T-helper 1 cell treated with Interleukin-12 subunit alpha and Interleukin-12 subunit beta and Interleukin-4 antibody, amounts not matched to agents 30 ng/mL and 1 ng/mL, for 36 hours (primary cell): ENCODE data around the gene OVOL3. TPM values are rescaled to one million over a fixed set of nuclear protein-coding genes. Genes with fewer than 3 reads are reported as not detected.
"Not testable (repeated sequence)": the region's sequence is repeated elsewhere in the genome, so short reads cannot be mapped to it uniquely, and the experiment has no call there.

ENCODE experiments used
- intact Hi-C: fragments of 100-400 bp; cut with micrococcal nuclease; formaldehyde crosslinking; loops from one replicate; pipeline ENCODE4 v1.15.1; 2024
- total RNA-seq: library from RNA; stranded (reverse); gene quantifications from 2 replicates; pipeline ENCODE4 v1.2.3, GENCODE V29; 2022

OVOL3 gene
- total RNA-seq: not detected in 2 replicates

DNA sequence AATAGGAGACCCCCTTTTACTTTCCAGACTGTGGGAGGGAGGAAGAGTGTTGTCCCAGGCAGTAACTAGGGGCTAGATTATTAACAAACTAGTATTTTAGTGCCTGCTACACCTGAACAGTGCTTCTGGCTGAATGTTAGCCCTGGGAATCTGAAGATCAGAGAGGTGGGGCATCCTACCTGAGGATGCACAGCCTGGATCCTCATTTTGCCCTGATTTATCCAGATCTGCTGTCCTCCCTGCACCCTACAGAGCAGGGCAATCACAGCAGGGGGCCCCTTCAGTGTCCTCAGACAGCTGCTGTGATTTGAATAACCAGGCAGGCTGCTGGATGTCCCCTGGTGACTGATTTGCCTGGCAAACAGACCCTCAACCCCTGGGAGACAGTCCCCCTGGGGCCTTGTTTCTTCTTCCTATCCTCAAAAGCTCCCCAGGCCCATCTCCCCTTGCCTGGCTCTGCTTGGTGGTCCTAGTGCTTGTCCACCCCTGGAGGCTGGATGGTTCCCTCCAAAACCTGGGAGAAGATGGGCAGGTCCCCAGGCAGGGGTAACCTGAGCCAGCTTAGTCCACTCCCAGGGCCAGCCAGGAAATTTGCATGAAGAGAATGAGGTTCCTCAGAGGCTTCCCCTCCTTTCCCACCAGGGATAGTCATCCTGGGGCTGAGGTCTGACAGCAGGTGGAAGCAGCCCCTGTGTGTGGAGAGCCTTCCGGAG lies at the start of gene OVOL3:
Gene OVOL3 (plus strand): TSS at position 657 of the 713 bp plus-strand sequence. CDS start 60 bp downstream, outside the sequence.
- intact Hi-C loops: loop anchor here (10.0 kb wide), 1 partner anchor 494 kb away; the partner anchor contains the start of gene ZNF382

DNA sequence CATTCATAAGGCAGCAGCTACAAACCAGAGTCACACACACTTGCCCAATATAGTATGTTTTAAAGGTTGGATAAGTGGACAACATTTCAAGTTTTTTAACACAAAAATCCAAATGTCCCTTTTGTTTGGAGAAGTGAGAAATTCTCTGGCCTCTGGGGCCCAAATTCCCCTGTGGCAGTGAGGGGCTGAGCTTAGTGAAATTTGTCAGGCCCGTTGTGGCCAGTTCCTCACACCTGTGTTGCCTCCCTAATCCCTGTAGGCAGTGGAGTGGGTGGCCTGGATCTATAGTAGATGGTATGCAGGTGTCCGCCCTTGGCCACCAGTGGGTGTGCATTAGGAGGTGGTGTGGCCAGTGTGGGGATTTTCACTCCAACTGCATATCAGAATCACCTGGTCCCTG lies 49.6 kb upstream of the OVOL3 start:
- intact Hi-C loops: no loop called here

DNA sequence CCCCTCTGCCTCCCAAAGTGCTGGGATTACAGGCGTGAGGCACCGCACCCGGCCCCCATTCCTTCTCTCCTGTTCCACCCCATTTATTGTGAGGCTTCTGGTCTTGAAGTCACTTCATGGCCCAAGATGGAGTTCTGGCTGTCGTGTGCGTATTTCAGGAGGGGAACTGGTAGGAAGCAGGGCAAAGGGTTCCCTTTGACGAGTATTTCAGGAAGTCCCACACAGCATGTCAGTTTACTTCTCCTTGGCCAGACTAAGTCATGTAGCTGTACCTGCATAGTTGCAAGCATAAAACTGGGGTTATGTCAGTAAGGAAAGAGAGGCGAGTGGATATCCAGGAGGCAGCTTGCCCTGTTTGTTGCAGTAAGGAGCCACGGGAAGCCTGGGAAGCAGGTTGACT lies 46.1 kb upstream of the OVOL3 start:
- intact Hi-C loops: no loop called here

DNA sequence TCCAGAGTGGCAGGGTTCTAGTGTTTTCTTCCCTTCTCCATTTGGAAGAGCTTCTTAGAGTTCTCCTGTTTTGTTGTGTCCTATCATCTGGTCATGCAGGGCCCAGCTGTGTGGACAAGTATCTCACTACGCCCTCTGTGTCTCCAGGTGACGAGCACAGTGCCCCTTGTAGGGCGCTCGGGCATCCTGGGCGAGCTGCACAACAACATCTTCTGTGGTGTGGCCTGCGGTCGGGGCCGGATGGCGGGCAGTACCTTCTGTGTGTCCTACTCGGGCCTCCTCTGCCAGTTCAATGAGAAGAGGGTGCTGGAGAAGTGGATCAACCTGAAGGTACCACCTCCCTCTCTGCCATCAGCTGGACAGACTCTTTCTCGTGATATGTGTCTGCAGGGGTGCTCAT lies 43.3 kb upstream of the OVOL3 start:
- intact Hi-C loops: no loop called here

DNA sequence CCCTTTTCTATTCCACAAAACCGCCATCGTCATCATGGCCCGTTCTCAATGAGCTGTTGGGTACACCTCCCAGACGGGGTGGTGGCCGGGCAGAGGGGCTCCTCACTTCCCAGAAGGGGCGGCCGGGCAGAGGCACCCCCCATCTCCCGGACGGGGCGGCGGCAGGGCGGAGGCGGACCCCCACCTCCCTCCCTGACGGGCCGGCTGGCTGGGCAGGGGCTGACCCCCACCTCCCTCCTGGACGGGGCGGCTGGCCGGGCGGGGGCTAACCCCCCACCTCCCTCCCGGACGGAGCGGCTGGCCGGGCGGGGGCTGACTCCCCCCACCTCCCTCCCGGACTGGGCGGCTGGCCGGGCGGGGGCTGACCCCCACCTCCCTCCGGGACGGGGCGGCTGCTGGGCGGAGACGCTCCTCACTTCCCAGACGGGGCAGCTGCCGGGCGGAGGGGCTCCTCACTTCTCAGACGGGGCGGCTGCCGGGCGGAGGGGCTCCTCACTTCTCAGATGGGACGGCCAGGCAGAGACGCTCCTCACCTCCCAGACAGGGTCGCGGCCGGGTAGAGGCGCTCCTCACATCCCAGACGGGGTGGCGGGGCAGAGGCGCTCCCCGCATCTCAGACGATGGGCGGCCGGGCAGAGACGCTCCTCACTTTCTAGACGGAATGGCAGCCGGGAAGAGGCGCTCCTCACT lies 42.0 kb upstream of the OVOL3 start:
- intact Hi-C loops: not testable (repeated sequence)

DNA sequence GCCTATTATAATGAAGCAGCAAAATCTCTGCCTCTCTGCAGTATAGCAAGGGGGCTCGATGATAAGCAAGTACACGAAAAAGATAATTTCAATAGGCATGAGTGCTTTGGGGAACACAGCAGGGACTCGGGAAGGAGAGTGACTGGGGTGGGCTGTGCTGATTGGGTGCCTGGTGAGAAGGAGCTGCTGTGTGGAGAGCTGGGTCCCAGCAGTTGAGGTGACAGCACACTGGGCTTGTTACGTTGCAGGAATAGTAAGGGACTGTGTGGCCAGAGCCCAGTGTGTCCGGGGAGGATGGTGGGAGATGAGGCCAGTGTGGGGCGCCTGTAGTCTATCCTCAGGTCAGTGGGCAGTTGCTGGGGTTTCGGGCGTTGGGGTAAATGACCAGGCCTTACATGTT lies 38.9 kb upstream of the OVOL3 start:
- intact Hi-C loops: no loop called here

DNA sequence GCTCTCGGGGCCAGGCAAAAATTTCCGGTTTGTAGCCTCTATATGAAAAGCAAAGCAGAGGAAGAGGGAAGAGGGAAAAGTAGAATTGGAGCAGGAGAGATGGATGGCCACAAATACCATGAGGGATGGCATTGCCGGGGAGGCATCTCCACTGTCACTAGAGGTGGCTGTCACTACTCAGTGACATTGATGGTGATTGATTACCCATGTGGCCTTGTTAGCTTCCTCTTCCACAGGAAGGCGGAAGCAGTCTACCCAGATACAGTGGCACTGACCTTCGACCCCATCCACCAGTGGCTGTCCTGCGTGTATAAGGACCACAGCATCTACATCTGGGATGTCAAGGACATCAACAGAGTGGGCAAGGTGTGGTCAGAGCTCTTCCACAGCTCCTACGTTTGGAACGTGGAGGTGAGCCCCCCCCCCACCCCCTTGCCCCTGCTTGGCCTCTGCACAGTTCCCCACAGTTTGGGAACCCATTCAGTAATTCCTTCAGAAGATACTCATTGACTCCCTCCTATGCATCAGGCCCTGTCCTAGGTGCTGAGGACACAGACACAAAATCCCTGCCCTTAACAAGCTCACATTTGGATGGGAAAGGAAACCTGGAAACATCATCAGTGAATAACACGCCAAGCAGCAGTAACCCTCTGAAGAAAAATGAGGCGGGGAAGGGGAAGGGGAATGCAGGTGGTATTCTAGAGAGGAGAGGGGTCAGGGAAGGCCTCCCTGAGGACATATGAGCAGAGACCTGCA lies 37.6 kb upstream of the OVOL3 start:
- intact Hi-C loops: no loop called here

DNA sequence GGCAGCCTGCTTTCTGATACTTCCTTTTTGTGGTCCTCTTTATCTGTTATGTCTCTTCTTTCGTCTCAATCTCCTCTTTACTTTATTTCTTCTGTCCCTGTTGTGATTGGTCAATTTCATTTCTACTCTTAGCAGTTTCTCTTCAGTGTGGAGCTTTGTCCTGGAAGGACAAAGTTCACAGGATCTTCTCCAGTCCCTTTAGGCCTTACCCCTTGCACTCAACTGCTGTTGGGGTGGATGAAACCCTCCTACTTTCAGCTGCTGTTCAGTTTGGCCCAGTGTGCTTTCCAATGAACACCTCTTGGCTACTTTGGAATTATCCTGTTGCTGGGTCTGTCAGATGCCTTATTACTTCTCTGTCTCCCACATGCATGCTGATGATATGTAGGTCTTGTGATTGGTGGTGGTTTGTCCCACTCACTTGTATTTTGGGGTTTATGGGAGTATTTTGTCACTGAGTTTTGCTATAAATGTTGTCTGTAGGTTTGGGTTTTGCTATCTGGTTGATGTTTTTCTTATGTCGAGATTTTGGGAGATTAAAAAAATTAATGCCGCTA lies 31.5 kb upstream of the OVOL3 start:
- intact Hi-C loops: no loop called here

DNA sequence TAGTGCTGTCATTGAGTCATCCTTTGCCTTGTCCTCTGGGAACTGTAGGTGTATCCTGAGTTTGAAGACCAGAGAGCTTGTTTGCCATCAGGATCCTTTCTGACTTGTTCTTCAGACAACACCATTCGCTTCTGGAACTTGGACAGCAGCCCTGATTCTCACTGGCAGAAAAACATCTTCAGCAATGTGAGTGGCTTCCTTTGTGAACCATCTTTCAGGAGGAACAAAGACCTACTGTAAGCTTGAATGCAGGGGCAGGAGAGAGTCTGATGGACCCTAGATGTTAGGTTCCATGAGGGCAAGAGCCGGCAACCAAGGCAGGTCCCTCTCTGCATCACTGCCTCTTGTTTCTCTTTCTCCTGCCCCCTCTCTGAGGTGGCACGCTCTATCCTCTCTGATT lies 29.6 kb upstream of the OVOL3 start:
- intact Hi-C loops: no loop called here

DNA sequence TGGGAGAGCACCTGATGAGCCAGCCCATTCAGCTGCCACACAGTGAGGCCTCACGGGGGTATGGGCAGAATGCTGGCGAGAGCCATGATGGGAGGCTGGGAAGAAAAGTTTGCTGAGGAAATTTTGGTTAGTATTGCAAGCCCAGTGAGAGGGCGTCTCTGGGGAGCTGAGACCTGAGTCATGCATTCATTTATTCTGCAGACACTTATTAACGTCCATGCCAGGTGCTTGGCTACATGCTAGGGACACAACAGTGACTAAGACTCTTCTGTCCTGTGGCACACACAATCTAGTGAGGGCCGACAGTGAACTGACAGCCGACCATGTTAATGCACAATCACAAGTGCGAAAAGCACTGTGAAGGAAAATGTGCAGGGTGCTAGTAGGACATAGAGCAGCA lies 29.0 kb upstream of the OVOL3 start:
- intact Hi-C loops: no loop called here

DNA sequence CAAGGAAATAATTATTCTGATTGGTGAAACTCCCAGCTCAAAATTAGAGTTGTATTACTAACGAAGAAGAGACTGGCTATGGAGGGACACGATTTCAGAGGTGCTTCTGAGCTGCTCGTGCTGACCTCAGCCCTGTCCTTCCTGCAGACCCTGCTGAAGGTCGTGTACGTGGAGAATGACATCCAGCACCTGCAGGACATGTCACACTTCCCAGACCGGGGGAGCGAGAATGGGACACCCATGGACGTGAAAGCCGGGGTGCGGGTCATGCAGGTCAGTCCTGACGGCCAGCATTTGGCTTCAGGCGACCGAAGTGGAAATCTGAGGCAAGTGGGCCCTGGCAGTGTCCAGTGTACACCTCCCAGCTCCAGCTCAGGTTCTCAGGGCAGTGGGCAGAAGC lies 28.0 kb upstream of the OVOL3 start:
- intact Hi-C loops: no loop called here

DNA sequence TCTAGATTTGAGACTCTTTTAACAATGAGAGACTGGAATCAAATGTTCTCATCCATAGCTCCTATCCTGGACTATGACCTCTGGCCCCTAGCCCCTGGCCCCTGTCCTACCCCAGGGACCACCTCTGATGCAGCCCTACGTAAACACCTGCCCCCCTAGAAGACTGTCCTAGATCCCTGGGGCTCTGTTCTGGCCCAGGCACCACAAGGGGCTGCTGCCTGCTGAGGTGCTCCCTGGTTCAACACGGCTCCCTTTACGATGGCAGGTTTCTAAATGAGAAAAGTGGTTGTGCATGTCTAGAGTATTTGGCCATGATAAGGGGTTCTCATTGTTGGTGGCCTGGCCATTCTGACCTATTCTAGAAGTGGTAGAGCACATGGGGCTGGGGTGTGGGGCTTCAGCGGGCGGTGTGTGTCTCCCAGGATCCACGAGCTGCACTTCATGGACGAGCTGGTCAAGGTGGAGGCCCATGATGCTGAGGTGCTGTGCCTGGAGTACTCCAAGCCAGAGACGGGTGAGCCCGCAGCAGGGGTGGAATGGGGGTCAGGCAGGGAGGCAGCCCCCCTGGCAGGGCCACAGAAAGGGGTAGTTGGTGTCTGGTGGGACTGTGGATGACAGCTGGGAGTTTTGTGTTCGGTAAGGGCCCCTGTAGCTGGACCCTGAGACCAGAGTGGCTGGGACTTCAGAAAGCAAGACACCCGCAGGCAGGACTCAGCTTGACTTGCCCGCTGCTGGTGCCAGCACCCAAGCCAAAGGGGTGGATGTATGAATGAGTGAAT lies 26.5 kb upstream of the OVOL3 start:
- intact Hi-C loops: no loop called here

DNA sequence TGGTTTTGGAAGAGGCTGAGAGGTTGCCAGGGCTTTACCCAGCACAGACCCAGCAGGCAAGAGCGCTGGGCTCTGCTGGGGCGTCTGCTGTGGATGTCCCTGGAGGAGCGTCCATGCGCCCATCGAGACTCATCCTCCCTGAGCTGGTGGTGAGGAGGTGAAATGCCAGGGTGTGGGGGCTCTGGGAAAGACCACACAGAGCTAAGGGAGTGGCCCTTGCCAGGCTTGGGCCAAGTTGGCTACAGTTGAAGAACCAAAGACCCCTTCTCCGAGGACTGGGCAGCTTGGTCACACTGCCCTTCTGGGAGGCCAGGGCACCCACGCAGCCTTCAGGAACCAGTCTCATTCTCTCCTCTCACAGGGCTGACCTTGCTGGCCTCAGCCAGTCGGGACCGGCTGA lies 24.6 kb upstream of the OVOL3 start:
- intact Hi-C loops: no loop called here

DNA sequence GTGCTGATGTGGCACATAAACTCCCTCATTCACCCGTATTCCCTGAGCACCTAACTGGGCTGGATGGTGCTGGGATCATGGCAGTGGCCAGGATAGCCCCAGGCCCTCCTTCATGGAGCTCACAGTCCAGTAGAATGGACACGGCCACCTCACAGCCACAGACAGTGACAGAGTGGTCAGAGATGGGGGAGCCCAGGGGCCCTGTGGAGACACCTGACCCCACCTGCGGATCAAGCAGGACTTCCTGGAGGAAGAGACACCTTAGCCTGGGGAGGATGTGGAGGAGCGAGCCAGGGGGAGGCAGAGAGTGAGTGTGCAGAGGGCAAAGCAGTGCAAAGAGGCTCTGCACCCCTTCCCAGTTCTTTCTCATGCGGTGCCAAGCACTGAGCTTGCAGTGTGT lies 21.1 kb upstream of the OVOL3 start:
- intact Hi-C loops: no loop called here

DNA sequence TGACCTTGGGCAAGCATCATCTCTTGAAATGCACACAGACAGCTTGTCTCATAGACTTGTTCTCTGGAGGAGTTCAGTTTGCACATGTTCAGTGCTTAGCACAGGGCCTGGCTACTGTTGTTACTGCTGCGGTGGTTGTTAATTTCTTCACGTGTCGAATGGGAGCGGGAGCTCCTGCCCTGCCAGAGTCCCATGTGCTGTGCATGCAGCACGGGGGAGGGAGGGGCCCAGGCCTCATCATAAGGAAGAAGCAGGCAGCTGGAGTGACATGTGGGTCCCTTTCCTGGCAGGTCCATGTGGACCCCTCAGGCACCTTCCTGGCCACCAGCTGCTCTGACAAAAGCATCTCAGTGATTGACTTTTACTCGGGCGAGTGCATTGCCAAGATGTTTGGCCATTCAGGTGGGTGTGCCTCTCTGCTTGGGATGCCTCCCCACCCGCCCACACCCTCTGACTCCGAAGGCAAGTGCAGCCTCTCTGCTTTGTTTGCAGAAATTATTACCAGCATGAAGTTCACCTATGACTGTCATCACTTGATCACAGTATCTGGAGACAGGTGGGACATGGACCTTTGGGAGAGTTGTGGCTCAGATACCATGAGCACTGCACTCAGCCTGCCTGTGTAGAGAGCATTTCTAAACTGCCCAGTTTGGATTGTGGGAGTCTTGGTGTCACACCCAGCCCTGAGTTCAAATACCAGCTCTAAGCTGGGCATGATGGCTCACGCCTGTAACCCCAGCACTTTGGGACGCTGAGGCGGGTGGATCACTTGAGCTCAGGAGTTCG lies 19.8 kb upstream of the OVOL3 start:
- intact Hi-C loops: no loop called here

DNA sequence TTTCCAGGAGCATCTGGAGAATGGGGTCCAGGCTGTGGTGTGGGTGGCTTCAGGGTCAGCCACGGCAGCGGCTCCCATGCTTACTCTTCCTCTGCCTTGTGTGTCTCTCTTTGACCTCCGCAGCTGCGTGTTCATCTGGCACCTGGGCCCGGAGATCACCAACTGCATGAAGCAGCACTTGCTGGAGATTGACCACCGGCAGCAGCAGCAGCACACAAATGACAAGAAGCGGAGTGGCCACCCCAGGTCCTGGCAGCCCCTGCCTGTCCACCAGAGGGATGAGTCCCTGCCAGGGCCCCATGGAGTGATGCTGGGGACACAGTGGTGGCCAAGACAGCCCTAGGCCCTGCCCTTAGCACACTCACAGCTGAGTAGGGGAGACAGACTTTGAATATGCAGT lies 18.4 kb upstream of the OVOL3 start:
- intact Hi-C loops: no loop called here

DNA sequence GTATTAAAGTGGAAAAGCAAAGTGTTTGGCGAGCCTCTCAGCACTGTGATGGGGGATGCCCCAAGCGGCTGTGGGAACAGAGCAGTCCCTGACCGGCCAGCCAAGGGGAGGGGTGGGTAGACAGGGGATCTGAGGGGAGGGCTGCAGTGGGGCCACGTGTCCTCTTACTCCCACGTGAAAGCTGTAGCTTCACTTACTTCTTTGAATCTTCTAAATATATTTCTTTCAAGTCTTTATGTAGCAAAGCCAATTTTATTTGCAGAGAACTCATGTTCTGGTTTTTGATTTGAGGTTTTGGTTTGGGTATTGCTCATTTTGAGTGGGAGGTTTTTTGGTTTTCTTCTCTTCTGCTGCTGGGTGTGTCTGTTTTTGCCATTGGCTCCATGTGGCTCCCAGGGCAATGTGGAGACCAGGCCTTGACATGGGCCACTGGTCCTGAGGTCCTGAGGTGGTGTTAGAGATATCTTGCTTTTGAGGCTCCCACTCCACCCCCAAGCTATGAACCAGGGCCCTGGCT lies 17.7 kb upstream of the OVOL3 start:
- intact Hi-C loops: no loop called here

DNA sequence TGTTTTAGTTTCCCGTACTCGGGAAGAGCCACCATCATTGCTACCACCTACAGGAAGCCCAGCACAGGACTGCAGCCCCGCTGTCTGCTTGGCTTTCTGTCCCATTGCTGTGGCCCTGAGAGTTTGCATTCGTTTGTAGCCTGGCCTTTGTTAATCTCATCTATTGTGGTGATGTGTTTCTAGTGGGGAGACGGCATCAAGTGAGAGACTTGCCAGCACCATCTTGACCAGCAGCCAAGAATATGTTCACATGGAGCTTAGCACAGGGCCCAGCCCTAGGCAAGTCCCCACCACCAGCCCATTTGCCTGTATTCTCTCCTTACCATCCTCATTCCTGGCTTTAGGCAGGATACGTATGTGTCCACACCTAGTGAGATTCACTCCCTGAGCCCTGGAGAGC lies 17.3 kb upstream of the OVOL3 start:
- intact Hi-C loops: no loop called here

DNA sequence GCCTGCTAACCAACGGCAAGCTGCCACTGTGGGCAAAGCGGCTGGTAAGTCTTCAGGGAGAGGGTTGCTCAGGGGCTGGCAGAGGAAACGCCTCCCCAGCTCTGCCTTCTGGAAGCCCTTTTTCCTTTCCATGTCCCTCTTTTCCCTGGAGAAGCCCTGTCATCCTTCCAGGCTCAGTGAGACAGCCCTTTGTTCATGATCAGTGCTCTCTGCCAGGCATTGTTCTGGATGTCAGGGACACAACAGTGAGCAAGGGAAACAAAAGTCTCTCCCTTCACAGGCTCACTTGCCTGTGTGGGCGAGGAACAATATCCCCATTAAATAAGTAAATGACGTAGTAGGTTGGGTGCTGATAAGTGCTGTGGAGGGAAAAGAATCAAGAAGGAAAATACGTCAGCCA lies 13.9 kb upstream of the OVOL3 start:
- intact Hi-C loops: no loop called here

DNA sequence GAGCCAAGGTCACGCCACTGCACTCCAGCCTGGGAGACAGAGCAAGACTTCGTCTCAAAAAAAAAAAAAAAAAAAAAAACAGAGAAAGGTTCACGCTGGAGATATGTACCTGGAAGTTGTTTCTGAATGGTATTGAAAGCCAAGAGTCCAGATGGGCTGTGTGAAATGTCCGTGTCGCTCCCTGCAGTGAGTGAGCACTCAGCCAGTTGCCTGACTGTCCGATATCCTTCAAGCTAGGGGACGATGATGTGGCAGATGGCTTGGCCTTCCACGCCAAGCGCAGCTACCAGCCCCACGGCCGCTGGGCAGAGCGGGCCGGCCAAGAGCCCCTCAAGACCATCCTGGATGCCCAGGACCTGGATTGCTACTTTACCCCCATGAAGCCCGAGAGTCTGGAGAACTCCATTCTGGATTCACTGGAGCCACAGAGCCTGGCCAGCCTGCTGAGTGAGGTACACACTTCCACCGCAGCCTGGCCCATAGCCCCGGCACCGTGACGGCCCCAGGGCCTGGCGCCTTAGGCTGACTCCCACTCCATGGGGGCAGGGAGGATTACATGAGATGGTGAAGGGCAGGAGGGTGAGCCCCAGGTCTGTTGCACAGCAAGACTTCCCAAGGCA lies 11.7 kb upstream of the OVOL3 start:
- intact Hi-C loops: no loop called here
